HepG2 (cell line): ENCODE data around the gene SLC12A9. TPM values are rescaled to one million over a fixed set of nuclear protein-coding genes. Genes with fewer than 3 reads are reported as not detected.

Experiments
- ATAD3A ChIP-seq: sonication (generic); formaldehyde crosslinking; IDR thresholded peaks from 2 replicates; pipeline ENCODE4 v1.4.0; 2020; ENCODE audit warnings: missing genetic modification reagents
- BRF2 ChIP-seq: sonication (generic); formaldehyde crosslinking; IDR thresholded peaks from 2 replicates; pipeline ENCODE4 v1.8.1; 2022; ENCODE audit warnings: mild to moderate bottlenecking, missing genetic modification reagents
- DBP ChIP-seq: sonication (generic); formaldehyde crosslinking; IDR thresholded peaks from 2 replicates; pipeline ENCODE4 v1.4.0; 2020; ENCODE audit warnings: missing genetic modification reagents; ENCODE audit errors: not compliant biosample characterization
- FOXC1 ChIP-seq: sonication (generic); formaldehyde crosslinking; IDR thresholded peaks from 2 replicates; pipeline ENCODE4 v1.8.0; 2022; ENCODE audit warnings: mild to moderate bottlenecking, missing genetic modification reagents, borderline replicate concordance
- HOXD1 ChIP-seq: sonication (generic); formaldehyde crosslinking; IDR thresholded peaks from 2 replicates; pipeline ENCODE4 v1.5.0; 2020; ENCODE audit warnings: missing genetic modification reagents
- IKZF5 ChIP-seq: IDR thresholded peaks from 2 replicates; pipeline ENCODE4 v1.6.1; 2018; ENCODE audit warnings: missing genetic modification reagents, mild to moderate bottlenecking, missing compliant biosample characterization
- MED13 ChIP-seq: sonication (generic); formaldehyde crosslinking; IDR thresholded peaks from 2 replicates; pipeline ENCODE4 v1.5.0; 2020; ENCODE audit warnings: missing genetic modification reagents
- MED8 ChIP-seq: sonication (generic); formaldehyde crosslinking; IDR thresholded peaks from 2 replicates; pipeline ENCODE4 v1.8.1; 2023; ENCODE audit warnings: mild to moderate bottlenecking, missing genetic modification reagents; ENCODE audit not compliant: insufficient replicate concordance
- MIER2 ChIP-seq: IDR thresholded peaks from 2 replicates; pipeline ENCODE4 v1.6.1; 2016; ENCODE audit warnings: missing biosample characterization, missing genetic modification reagents
- PRMT3 ChIP-seq: sonication (generic); formaldehyde crosslinking; IDR thresholded peaks from 2 replicates; pipeline ENCODE4 v1.8.1; 2022; ENCODE audit warnings: low read depth, mild to moderate bottlenecking, moderate library complexity, missing genetic modification reagents, borderline replicate concordance
- RFX1 ChIP-seq: fragments of 450-650 bp; IDR thresholded peaks from 2 replicates; pipeline ENCODE4 v1.6.1; 2017
- SCMH1 ChIP-seq: sonication (generic); formaldehyde crosslinking; IDR thresholded peaks from 2 replicates; pipeline ENCODE4 v1.9.0; 2021; ENCODE audit warnings: missing genetic modification reagents, mild to moderate bottlenecking, borderline replicate concordance
- SNAPC4 ChIP-seq: sonication (generic); formaldehyde crosslinking; IDR thresholded peaks from 2 replicates; pipeline ENCODE4 v1.4.0; 2020; ENCODE audit warnings: mild to moderate bottlenecking, missing genetic modification reagents
- TEAD2 ChIP-seq: sonication (generic); formaldehyde crosslinking; IDR thresholded peaks from 2 replicates; pipeline ENCODE4 v1.9.0; 2021; ENCODE audit warnings: missing genetic modification reagents
- TGIF2 ChIP-seq: IDR thresholded peaks from 2 replicates; pipeline ENCODE4 v1.6.1; 2016; ENCODE audit warnings: control low read depth, missing compliant biosample characterization
- TMF1 ChIP-seq: sonication (generic); formaldehyde crosslinking; IDR thresholded peaks from 2 replicates; pipeline ENCODE4 v1.8.1; 2022; ENCODE audit warnings: low read depth, missing genetic modification reagents
- TOPORS ChIP-seq: sonication (generic); formaldehyde crosslinking; IDR thresholded peaks from 2 replicates; pipeline ENCODE4 v1.8.0; 2023; ENCODE audit warnings: mild to moderate bottlenecking, missing genetic modification reagents
- ZKSCAN5 ChIP-seq: sonication (generic); formaldehyde crosslinking; IDR thresholded peaks from 2 replicates; pipeline ENCODE4 v1.5.1; 2020; ENCODE audit warnings: mild to moderate bottlenecking, missing genetic modification reagents
- ZMYM2 ChIP-seq: sonication (generic); formaldehyde crosslinking; IDR thresholded peaks from 2 replicates; pipeline ENCODE4 v1.8.0; 2022; ENCODE audit warnings: mild to moderate bottlenecking, missing genetic modification reagents
- ZNF362 ChIP-seq: sonication (generic); formaldehyde crosslinking; IDR thresholded peaks from 2 replicates; pipeline ENCODE4 v1.4.0; 2020; ENCODE audit warnings: missing genetic modification reagents, mild to moderate bottlenecking, borderline replicate concordance
- polyA plus RNA-seq, 8 experiments: library from polyadenylated mRNA; depleted of rRNA in 3 of 8; stranded (reverse) in 7 of 8; unstranded in 1 of 8; fragments of >200 nt; fragmentation: Illumina TruSeq in 4 of 8; extraction: Trizol in 4 of 8; gene quantifications; 2 replicates each; pipeline versions ENCODE4 v1.2.1 to v1.2.3, GENCODE V29; 2011 to 2016; ENCODE audit warnings: low read depth in 4 of 8, missing spikeins in 1 of 8, mixed read lengths in 1 of 8; ENCODE audit not compliant: insufficient read depth in 1 of 8
- total RNA-seq, 5 experiments: library from RNA; depleted of rRNA; stranded (reverse); fragments of >200 nt; fragmentation: Illumina TruSeq; extraction: Trizol; gene quantifications; 2 replicates each; pipeline ENCODE4 v1.2.3, GENCODE V29; 2016; ENCODE audit warnings: low read depth in 1 of 5

Gene SLC12A9
- total and polyA plus RNA-seq, 2 of the 13 experiments (the other 11 are each of a cell fraction or from before 2014, with no cell fraction given), result 8.7 to 16.6 TPM

- TF ChIP-seq TGIF2 (CRISPR knock-in tag), result 0 out of 2 replicates have a peak, but pooled peaks have one; percentile 51
- TF ChIP-seq IKZF5 (CRISPR knock-in tag), result no peak
- no peak for TF ChIP-seq TEAD2 (CRISPR knock-in tag)
- TF ChIP-seq ZNF362 (CRISPR knock-in tag), result no peak
- 0 out of 2 replicates have a peak, but pooled peaks have one; percentile 21 for TF ChIP-seq HOXD1 (CRISPR knock-in tag)
- peak; percentile 93; the same call in 1 of the 2 replicates for TF ChIP-seq BRF2 (CRISPR knock-in tag)
- TF ChIP-seq TMF1 (CRISPR knock-in tag), result peak; percentile 89
- TF ChIP-seq DBP, result no peak
- no peak for TF ChIP-seq MED13 (CRISPR knock-in tag)
- peak; percentile 20; the same call in 1 of the 2 replicates for TF ChIP-seq PRMT3 (CRISPR knock-in tag)
- TF ChIP-seq SCMH1 (CRISPR knock-in tag), result no peak
- TF ChIP-seq FOXC1 (CRISPR knock-in tag), result peak; percentile 86
- peak; percentile 93; the same call in 1 of the 2 replicates for TF ChIP-seq TOPORS (CRISPR knock-in tag)
- TF ChIP-seq SNAPC4 (CRISPR knock-in tag), result 0 out of 2 replicates have a peak, but pooled peaks have one; percentile 24
- TF ChIP-seq ZMYM2 (CRISPR knock-in tag), result no peak
- TF ChIP-seq ZKSCAN5 (CRISPR knock-in tag), result no peak
- TF ChIP-seq RFX1, result no peak
- no peak for TF ChIP-seq ATAD3A (CRISPR knock-in tag)
- peak; percentile 61 for TF ChIP-seq MED8 (CRISPR knock-in tag)
- no peak for TF ChIP-seq MIER2 (CRISPR knock-in tag)
These were observed 22.3 kb downstream of the SLC12A9 start, which contains the start of gene SRRT (continued) for GRCh38 chr7:100874577-100875355.
